Inflammatory macrophage treated with lipopolysaccharide for 4 hours (primary cell): ENCODE data around the gene MAP3K7.

Experiments used
- DNase-seq: peaks from one replicate; pipeline ENCODE4 v3.0.0-alpha.2; 2020

MAP3K7 gene

DNA sequence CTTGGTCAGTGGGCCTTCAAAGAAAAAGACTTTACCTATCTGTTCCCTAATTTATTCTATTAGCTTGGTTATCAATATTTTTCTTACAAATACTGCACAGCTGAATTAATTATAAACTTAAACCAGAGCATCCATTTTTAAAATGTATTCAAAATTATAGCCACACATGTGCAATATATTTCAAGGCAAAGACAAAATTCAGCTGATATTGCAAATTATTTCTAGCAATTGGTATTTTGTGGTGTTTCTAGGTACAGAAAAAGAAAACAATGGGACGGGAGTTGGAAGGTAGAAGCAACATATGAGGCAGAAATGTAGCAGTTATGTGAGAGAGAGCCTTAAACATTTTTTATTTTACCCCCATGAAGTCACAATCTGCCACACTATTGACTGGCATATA, 64.9 kb downstream of the MAP3K7 start:
- DNase-seq = no peak

DNA sequence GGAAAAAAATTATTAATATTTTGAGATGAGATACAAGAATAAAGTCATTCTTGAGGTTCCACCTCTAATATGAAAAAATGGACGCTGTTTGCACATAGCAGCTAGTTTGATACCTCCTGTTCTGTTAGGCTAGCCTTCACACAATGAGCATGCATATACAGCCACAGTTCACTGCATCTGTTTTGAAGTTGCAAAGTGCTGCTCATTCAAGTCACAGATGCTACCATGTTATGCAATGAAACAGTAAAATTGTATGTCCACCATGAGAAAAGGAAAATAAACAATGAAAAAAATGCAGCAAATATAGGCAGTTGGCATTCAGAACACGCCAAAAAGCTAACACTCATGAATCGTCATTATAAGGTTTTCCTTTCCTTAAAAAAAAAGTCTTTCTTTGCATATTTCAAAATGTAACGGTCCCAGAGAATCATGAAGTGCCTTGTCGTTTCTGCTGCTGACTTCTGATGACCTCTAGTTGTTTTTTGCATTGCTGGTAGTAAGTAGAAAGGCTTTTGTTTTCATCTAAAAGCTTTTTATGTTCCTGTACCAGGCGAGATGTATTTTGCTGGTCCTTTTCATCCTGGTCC, 70.7 kb downstream of the MAP3K7 start:
- DNase-seq = no peak

DNA sequence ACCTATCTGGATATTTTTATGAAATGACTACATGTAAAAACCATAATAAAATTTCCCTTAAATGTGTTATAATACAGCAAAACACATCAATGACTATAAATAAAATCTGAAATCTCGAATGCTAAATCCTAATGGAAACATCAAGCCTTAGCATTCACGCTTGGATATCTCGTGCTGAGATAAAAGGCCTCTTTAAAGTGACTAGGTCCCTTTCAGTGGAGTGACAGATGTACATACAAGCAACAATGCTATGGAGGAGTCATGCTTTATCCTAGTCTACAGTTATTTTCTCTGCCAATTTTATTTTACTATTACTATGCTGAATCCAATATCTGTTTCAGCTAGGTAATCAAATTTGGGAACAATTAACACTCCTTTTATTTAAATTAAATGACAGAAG, 72.4 kb downstream of the MAP3K7 start:
- no peak for DNase-seq

DNA sequence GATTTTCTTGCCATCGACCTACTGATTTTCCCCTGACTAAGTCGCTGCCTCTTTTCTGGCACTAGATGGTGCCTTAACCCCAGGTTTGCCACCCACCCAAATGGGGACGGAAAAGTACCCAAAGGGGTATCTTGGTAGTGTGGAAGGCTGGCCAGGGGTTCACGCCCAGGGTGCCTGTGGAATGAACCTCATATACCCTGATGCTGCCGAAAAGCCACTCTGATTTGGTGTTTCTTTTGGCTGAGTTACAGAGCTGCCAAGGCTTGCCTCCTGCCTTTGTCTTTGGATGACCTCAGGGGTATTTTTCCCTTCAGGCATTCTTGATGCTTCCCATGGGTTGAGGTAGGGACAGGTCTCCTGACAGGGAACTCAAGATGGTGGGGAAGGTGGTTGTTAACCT, 78.1 kb downstream of the MAP3K7 start:
- no peak for DNase-seq

DNA sequence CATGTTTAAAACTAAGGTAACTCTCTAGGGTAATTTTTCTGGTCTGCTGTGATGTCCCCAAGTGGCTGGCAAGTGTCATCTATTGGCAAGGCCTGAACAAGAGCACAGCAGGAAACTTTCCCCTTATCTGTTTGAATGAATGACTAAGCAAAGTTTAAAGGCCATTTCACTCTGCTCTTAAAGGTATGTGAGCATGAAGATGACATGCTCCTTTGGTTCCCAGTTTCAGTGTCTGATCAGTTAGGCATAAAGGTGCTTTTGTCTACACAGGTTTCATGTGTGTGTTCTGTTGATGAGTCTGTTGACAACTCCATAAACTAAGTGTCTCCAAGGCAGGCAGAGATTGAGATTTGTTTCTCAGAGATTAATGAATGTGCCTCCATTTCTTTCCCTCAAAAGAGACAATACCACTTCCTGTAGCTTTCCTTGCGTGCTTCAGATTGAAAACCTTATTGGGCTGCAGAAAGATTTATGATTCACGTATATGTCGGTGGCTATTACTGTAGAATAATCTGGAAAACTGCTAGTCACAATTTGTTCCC, 83.9 kb downstream of the MAP3K7 start:
- DNase-seq = no peak

DNA sequence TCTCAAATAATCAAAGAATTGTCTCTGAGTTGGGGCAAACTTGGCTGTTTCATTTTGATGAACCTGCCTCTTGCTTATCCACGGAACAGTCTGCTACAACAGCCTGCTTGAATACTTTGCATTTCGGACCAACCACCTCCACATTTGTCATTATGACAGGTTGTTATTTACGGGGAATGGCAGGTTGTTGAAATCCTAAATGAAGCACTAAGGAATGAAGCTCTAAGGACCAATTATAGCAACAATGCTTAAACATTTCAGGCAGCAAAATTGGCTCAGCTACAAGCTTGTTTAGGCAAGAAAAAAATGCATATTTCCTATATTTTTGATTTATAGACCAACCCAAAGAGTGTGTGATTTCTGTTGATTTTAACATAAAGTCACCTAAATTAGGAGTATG, 84.5 kb downstream of the MAP3K7 start:
- DNase-seq = no peak

DNA sequence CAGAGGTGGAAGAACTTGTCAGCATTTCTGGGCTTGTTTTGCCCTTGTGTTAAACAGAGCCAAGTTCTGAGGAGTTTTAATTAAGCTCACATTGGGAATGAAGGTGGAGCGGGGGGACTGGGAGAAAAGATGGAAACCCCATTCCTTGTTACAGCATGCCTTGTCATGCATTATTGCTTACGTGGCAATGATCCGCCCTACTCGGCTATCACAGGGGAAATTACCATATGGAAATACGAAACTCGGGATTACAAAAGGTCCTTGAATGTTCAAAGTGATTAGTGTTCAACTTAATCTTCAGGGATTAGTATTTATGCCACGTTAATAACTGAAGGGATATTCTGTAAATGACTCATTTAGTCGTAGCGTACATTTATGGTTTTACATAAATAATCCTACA, 86.4 kb downstream of the MAP3K7 start:
- DNase-seq = no peak

DNA sequence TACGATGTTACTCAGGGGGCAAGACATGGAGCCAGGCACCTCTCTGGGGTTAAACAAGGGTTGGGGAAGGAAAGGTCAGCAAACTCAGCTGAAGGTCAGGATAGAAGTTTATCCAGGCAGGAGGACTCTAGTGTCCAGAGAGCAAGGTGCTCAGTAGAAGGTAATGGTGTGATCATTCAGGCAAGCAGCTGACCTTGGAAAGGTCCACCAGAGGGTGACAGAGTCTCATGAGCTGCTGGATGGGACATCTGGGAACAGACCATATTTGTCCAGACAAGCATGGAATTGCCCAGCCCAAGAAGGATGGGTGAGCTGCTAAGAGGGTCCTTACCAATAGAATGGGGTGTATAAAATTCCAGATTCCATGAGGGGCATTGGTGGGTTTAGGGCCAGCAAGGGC, 89.5 kb downstream of the MAP3K7 start:
- no peak for DNase-seq

DNA sequence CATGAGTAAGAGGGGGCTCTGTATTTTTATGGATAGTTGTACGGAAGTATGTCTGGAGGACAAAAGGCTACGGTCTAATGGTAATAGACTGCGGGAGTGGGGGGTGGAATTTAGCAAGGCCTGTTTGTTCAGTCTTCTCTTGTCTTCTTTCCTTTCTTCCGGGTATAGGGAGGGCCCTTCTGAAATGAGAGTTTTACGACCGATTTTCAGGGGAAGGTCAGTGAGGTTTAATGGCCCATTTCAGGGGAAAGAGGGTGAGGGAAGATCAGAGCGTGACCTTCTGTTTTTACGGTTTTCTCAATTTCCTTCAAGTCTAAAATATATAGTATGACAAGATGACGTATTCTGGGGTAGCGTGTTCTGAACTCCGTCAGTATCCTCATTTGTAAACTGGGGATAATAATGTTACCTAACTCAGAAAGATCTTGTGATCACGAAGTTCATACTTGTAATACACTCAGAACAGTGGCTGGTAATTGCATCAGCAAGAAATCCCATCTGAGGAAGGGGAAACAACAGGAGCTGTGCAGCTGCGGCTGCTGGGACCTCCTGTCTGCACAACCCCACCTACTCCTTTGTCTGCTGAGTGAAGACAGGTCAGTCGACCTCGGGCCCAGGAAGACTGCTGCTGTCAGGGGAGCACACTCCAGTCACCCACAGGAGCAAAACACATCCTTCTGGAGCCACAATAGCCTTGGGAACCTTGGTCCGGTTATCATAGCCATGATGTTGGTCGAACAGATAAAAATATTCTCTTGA, 90.4 kb downstream of the MAP3K7 start:
- no peak for DNase-seq

DNA sequence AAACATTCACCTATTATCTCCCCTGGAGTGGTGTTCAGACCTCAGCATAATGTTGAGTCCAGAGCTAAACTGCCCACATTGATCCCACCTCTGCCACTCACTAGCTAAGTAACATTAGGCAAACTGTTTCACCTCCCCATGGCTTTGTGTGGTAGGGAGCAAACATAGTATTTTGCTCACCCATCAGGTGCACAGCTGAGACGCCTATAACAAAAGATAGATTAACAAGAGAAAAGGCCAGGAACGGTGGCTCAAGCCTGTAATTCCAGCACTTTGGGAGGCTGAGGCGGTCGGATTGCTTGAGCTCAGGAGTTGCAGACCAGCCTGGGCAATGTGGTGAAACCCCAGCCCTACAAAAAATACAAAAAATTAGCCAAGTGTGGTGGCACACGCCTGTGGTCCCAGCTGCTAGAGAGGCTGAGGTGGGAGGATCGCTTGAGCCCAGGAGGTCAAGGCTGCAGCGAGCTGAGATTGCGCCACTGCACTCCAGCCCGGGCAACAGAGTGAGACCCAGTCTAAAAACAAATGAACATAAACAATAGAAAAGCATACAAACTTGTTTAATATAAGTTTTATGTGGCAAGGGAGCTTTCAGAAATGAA, 91.6 kb downstream of the MAP3K7 start:
- DNase-seq = no peak

DNA sequence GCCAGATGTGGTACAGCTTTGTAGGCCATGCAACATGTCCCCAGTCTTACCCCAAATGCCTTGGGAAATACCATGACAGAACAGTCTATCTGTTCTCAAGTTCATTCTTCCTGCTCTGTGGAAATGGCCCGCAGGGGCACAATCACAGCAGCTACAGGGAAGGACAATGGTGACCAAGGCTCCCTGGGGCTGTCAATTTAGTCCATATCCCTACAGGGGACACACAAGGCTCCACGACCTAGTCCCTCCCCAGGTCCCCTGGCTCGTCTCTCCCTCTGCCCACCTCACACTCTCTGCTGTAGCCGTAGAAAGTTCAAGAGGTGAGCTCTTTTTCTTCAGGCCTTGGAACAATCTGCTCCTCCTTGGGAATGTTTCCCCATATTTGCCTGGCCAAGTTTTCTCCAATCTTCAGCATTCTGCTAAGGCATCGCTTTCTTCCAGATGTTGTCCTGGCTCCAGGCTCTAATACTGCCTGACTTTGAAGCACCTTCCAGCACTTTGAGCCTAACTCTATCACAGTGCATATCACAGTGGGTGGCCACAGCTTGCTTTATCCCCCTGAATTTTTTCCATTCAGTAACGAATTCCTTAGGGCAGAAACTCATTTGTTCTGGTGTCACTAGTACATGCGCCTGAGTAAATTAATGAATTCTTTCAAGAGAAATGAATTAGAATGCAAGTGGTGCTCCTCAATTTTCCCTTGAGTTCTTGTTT, 92.6 kb downstream of the MAP3K7 start:
- DNase-seq = no peak

DNA sequence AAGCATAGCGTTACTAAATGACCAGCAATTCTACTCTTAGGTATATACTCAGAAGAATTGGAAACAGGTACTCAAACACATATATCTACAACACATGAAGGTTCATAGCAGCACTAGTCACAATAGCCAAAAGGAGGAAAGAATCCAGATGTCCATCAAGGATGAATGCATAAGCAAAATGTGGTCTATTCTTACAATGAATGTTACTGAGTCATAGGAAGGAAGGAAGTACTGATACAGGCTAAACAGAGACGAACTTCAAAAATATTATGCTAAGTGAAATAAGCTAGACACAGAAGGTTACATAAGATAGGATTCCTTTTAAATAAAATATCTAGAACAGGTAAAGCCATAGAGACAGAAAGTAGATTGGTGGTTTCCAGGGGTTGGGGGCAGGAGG, 93.5 kb downstream of the MAP3K7 start:
- DNase-seq = no peak

DNA sequence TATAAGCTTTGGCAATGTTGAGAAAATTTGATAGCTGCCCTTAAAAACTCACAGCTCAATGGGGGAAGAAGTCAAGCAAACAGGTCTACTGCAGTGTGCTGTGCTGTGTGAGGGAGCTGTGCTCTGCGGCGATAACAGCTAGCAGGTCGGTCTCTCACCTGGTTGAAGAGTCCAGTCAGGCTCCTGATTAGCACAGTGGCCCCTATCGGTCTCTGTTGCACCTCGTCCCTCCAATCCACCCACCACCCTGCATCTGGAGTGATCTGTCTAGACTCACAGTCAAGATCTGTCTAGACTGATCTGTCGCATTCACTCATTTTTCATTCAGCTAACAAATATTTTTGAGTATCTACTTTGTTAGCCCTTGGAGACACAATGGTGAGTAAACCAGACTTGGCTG, 94.1 kb downstream of the MAP3K7 start:
- DNase-seq = no peak

DNA sequence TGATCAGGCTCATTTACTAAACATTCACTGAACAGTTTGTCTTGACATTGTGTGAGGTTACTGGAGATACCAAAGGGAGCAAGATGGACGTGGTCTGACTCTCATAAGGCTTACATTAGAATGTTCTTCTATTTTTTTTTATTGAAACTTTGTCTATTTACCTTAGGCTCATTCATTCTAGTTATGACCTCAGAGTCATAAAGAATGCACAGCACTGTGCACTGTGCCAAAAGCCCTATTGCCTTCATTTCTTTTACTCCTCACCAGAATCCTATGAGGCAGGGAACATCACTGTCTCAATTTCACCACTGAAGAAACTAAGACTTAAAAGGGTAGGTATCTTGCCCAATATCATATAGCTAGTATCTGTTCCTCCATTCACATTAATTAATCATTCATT, 94.5 kb downstream of the MAP3K7 start:
- DNase-seq = no peak

DNA sequence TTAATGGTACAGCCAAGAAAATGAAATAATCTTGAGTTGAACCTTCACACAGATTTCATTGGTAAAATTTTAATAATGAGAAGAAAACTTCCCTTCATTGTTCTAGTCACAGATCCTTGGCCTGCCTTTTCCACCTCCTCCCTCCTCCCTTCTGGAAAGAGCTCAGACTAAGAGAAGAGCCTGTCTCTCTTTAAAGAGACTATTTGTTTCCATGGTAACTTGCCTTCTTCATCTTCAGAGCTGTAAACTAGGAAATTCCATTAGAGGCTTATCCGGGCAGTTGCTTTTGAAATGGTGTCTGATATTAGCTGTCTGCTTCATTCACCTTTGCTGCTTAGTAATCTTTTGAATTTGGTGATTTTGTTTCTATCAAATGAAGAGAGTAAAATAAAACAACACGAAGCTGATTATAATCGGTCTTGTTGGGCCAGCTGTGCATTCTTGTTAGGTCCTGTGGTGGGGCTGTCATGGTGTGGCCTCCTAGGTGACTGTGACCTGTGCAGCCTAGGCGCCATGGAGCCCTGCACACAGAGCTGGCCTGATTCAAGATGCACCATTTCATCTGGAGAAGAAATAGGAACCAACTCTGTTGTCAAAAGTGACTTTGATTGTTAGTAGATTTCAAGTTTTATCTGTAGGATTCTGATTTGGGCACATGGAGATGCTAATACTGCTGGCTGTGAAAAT, 96.7 kb downstream of the MAP3K7 start:
- DNase-seq = no peak

DNA sequence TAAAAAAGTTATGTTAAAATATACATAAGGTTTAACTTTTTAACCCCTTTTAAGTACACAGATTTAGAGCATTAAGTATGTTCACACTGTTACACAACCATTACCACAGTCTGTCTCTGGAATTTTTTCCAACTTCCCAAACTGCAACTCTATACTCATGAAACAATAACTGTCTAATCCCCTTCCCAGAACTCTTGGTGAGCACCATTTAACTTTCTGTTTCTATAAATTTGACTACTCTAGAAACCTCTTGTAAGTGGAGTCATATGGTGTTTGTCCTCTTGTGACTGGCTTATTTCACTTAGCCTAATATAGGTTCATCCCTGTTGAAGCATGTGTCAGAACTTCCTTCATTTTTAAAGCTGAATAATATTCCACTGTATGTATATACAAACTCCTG, 98.1 kb downstream of the MAP3K7 start:
- peak; percentile 62 for DNase-seq

DNA sequence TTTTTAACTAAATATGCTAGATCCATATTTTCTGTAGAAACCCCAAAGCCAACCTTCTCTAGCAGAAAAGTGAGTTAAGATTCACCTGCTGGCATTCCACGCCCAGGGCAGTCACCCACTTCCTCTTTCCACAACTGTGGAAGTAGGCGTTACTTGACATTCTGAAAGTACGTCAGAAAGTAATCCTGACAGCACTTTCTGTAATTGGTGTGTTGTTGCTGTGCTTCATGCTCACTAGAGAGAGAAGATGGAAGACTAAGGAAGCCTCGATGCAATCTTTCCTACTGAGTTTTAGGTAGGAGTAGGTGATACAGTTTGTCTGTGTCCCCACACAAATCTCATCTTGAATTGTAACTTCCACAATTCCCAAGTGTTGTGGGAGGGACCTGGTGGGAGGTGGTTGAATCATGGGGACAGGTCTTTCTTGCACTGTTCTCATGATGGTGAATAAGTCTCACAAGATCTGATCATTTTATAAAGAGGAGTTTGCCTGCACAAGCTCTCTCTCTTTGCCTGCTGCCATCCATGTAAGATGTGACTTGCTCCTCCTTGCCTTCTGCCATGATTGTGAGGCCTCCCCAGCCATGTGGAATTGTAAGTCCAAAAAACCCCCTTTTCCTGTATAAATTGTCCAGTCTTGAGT, 101.1 kb downstream of the MAP3K7 start:
- DNase-seq = peak; percentile 40

DNA sequence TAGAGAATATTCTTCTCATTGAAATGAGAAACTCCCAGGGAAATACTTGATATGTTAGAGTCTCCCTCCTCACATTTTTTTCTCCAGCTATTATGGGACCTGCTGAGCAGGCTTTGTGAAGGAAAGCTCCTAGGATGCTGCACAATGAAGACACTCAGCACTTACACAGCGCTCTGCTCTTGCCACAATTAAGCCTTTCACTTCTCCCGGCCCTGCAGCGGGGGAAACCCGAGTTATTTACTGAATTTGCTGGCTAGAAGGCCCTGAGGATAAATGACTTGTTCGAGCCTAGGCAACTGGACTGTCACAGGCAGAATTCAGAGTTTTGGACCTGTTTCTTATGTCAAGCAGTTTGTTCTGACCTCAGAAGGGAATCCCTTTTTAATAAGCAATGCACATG, 102.0 kb downstream of the MAP3K7 start:
- DNase-seq = no peak

DNA sequence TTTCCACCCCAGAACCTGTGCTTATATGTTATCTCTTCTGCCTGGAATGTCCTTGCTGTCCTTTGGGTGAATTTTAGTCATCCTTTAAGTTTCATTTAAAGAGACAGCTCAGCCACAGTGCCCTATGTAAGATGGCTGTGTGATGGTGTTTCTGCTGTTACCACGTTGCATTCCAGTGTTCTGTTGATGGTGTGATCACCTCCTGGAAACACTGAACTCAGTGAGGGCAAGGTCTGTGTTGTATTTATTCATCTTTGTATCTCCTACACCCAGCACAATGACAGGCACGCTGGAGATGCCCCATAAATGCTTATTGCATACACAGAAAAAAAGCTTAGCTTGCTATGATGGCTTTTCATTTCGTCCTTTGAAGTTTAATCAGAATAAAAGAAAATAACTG, 102.5 kb downstream of the MAP3K7 start:
- DNase-seq = no peak

DNA sequence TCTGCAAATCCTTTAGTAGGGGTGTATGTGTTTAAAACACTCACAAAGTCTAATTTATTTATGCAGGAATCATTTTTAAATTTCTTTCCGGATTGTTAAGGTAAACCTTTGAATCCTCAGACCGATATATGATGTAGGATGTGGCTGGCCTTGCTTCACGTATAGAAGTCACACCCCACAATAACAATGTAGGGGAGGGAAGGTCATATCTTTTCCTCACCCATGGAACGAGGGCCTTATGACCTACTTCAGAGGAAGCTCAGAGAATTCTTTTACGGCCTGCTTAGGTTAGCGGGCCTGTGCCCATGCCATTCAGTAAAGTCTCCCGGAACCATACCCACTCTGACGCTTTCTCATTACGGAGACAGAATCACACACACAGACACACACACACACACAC, 102.9 kb downstream of the MAP3K7 start:
- DNase-seq = no peak

DNA sequence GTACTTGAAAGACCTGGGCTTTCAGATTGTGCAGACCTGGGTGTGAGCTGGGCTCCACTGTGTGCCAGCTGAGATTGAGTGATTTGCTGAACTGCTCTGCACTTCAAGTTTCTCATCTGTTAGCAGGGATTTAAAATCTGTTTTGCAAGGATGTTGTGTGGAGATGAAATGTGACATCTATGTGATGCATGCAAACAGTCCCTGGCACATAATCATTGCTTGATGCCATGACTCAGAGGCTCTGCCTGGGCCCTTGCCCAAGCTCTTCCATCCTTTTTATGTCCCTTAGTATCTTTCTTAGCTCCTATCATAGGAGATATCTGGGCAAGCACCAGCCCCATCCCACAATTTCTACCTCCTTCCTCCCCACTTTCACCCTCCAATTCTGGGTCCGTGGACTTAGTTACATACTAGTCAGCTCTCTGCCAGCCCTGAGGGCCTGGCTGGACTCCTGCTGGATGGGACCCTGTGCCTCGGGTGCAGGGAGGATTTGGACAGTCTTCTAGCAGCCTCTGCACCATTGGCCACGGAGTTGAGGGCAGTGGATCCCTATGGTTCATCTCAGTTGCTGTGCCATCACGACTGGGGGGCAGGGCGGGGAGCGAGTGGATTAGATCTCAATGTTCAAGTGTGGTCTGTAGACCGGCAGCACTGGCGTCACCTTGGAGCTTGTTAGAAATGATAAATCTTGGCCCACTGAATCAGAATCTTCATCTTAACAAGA, 103.6 kb downstream of the MAP3K7 start:
- DNase-seq = no peak

DNA sequence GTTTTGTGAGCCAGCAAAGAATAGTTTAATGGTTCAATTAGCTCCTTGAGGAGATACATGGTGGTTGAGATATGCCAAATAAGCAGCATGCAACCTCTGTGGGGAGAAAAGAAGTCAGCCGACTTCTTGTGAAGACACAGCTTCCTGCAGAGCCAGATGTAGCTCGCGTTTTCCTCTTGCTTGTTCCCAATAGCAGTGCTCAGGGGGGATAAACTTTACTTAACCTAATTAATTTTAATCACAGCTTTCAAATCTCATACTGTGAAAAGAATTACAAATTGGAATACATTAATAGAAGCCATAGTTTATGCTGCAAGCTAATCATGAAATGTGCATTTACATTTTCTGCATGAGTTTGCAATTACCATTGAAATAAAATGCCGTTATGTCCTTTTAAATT, 106.2 kb downstream of the MAP3K7 start:
- DNase-seq = no peak
